Measurements from ENCODE around the gene ANKMY1. TPM values are rescaled to one million over a fixed set of nuclear protein-coding genes. Genes with fewer than 3 reads are reported as not detected.

ANKMY1 gene
- total and polyA plus RNA-seq, 3 donors from 2014 or later, result 57.3 to 92.5 (median 75.7) TPM

- intact Hi-C loops (cut with DNase I; ENCODE audit: low total_unique reads), result no loop called here
- H3K27ac ChIP-seq, result no peak overlapping the region
- H3K27me3 ChIP-seq, result no peaks in the 10 kb centered on the region
- H3K9me3 ChIP-seq, result no peaks in the 10 kb centered on the region
- no peaks in the 10 kb centered on the region for H3K4me1 ChIP-seq
- TF ChIP-seq, protein P1, sequence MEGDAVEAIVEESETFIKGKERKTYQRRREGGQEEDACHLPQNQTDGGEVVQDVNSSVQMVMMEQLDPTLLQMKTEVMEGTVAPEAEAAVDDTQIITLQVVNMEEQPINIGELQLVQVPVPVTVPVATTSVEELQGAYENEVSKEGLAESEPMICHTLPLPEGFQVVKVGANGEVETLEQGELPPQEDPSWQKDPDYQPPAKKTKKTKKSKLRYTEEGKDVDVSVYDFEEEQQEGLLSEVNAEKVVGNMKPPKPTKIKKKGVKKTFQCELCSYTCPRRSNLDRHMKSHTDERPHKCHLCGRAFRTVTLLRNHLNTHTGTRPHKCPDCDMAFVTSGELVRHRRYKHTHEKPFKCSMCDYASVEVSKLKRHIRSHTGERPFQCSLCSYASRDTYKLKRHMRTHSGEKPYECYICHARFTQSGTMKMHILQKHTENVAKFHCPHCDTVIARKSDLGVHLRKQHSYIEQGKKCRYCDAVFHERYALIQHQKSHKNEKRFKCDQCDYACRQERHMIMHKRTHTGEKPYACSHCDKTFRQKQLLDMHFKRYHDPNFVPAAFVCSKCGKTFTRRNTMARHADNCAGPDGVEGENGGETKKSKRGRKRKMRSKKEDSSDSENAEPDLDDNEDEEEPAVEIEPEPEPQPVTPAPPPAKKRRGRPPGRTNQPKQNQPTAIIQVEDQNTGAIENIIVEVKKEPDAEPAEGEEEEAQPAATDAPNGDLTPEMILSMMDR (IDR thresholded peaks at IDR 0.05), result no peak
- TF ChIP-seq POLR2A (IDR thresholded peaks at IDR 0.05), result no peak
- no peak for DNase-seq
- H3K4me3 ChIP-seq, result no peak overlapping the region
- 76% methylated on average over 9 of the region's 9 CpGs; no CpG with 5 or more reads in 1 of the 2 donors for WGBS, 2 donors
- H3K36me3 ChIP-seq (ENCODE audit: low read depth, missing control alignments), result no peaks in the 10 kb centered on the region
These were observed 20.3 kb upstream of the ANKMY1 start for GRCh38 chr2:240578110-240578450.

- Histone ChIP-seq H3K27ac (no peak overlapping the region), H3K4me3 (no peak overlapping the region), H3K36me3 (ENCODE audit: low read depth, missing control alignments) (no peaks in the 10 kb centered on the region), H3K9me3 (no peaks in the 10 kb centered on the region), H3K27me3 (no peaks in the 10 kb centered on the region), H3K4me1 (no peaks in the 10 kb centered on the region)
- no peak for DNase-seq
- TF ChIP-seq, protein P1 (IDR thresholded peaks at IDR 0.05), result no peak
- no peak for TF ChIP-seq POLR2A (IDR thresholded peaks at IDR 0.05)
- WGBS, 2 donors, result 80 to 87% methylated on average over 1 to 26 of the region's 26 CpGs
- intact Hi-C loops (cut with DNase I; ENCODE audit: low total_unique reads), result no loop called here
These were observed 19.7 kb upstream of the ANKMY1 start for GRCh38 chr2:240577281-240578109.

- Histone ChIP-seq H3K27ac (no peak overlapping the region), H3K36me3 (ENCODE audit: low read depth, missing control alignments) (no peaks in the 10 kb centered on the region), H3K27me3 (no peaks in the 10 kb centered on the region), H3K4me3 (no peak overlapping the region), H3K4me1 (no peaks in the 10 kb centered on the region), H3K9me3 (no peaks in the 10 kb centered on the region)
- intact Hi-C loops (cut with DNase I; ENCODE audit: low total_unique reads), result no loop called here
- DNase-seq, result no peak
- 91 to 100% methylated on average over 2 to 27 of the region's 32 CpGs for WGBS, 2 donors
- no peak for TF ChIP-seq POLR2A (IDR thresholded peaks at IDR 0.05)
- TF ChIP-seq, protein P1 (IDR thresholded peaks at IDR 0.05), result no peak
These were observed 18.8 kb upstream of the ANKMY1 start for GRCh38 chr2:240576436-240577205.

DNA sequence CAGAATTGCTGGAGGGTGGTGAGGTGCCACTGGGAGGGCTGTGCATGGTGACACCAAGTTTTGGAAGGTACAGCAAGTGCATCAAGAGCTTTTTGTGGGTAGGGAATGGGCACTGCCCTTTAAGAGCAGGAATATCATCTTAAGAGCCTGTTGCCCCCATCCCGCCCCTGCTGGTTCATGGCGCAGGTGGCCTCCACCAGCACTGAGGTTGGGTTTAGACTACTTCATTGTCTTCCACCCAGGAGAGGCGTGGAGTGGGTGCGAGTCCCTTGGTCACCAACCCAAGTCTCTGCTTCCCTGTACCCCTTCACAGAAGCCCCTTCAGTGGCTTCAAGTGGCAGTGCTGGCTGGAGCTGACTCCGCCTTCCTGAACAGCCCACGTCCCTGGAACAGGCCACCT lies 18.2 kb upstream of the ANKMY1 start:
- no peaks in the 10 kb centered on the region for H3K4me1 ChIP-seq
- no peaks in the 10 kb centered on the region for H3K36me3 ChIP-seq (ENCODE audit: low read depth, missing control alignments)
- intact Hi-C loops (cut with DNase I; ENCODE audit: low total_unique reads), result no loop called here
- no peak overlapping the region for H3K27ac ChIP-seq
- WGBS, 2 donors, result 84 to 100% methylated on average over 3 to 6 of the region's 6 CpGs
- no peak overlapping the region for H3K4me3 ChIP-seq
- TF ChIP-seq, protein P1 (IDR thresholded peaks at IDR 0.05), result no peak
- TF ChIP-seq POLR2A (IDR thresholded peaks at IDR 0.05), result no peak
- H3K9me3 ChIP-seq, result no peaks in the 10 kb centered on the region
- no peak for DNase-seq
- H3K27me3 ChIP-seq, result no peaks in the 10 kb centered on the region

Measured in testis (tissue), 3 donors.